SK-N-SH (cell line): ENCODE data around the gene BARHL2. TPM values are rescaled to one million over a fixed set of nuclear protein-coding genes. Genes with fewer than 3 reads are reported as not detected.

Experiments used
- CTCF ChIA-PET: fragments of 300-600, 350-600 bp; formaldehyde crosslinking; extraction: SDS; loops from one replicate; lab custom pipeline; 2021; lab: Yijun Ruan, JAX
- POLR2A ChIA-PET: fragments of 350-600 bp; sonication (Branson Sonifier 250); formaldehyde crosslinking; extraction: SDS; loops from one replicate; lab custom pipeline; 2020; ENCODE audit warnings: antibody characterized with exemption, inconsistent platforms; lab: Yijun Ruan, JAX
- DNase-seq: peaks from one replicate; pipeline ENCODE4 v3.0.0; 2012
- H2AFZ ChIP-seq: fragments of 200-600 bp; sonication (generic); 2 replicates; pipeline ENCODE4 v1.8.1; 2016; ENCODE audit warnings: antibody characterized with exemption, mild to moderate bottlenecking, low read depth
- H3F3A ChIP-seq: fragments of 200-600 bp; sonication (generic); replicated peaks from 2 replicates; pipeline ENCODE3; 2016; ENCODE audit warnings: antibody characterized with exemption, mild to moderate bottlenecking; ENCODE audit not compliant: insufficient read depth
- H3K27ac ChIP-seq, 2 experiments: fragments of 200-500 bp in 1 of 2; fragments of 200-600 bp in 1 of 2; sonication (Bioruptor generic) in 1 of 2; sonication (generic), shearing (Covaris generic) in 1 of 2; 2 replicates each; pipeline versions ENCODE4 v1.5.1 to v1.6.1; 2014 to 2016; ENCODE audit warnings: low read depth in 2 of 2, inconsistent platforms in 1 of 2, low read length in 1 of 2, mild to moderate bottlenecking in 1 of 2, mixed read lengths in 1 of 2
- H3K27me3 ChIP-seq: fragments of 200-600 bp; sonication (generic), shearing (Covaris generic); 2 replicates; pipeline ENCODE4 v1.6.1; 2016; ENCODE audit warnings: mixed run types; ENCODE audit not compliant: insufficient read depth
- H3K36me3 ChIP-seq, 2 experiments: fragments of 200-500 bp in 1 of 2; fragments of 200-600 bp in 1 of 2; sonication (Bioruptor generic) in 1 of 2; sonication (generic) in 1 of 2; replicated peaks in 1 of 2; 2 replicates each; pipeline versions ENCODE3 to v1.5.1; 2014 to 2016; ENCODE audit warnings: low read length in 1 of 2, mild to moderate bottlenecking in 1 of 2; ENCODE audit not compliant: insufficient read depth in 2 of 2, control insufficient read depth in 1 of 2
- H3K4me1 ChIP-seq, 2 experiments: fragments of 200-500 bp in 1 of 2; fragments of 200-600 bp in 1 of 2; sonication (Bioruptor generic) in 1 of 2; sonication (generic), shearing (Covaris generic) in 1 of 2; 2 replicates each; pipeline versions ENCODE4 v1.5.1 to v1.6.1; 2014 to 2016; ENCODE audit warnings: low read depth in 1 of 2, low read length in 1 of 2, mixed run types in 1 of 2; ENCODE audit not compliant: insufficient read depth in 2 of 2, control insufficient read depth in 1 of 2
- H3K4me2 ChIP-seq: fragments of 200-600 bp; sonication (generic), shearing (Covaris generic); 2 replicates; pipeline ENCODE4 v1.6.1; 2017; ENCODE audit warnings: mixed run types
- H3K4me3 ChIP-seq, 2 experiments: fragments of 200-500 bp in 1 of 2; fragments of 200-600 bp in 1 of 2; sonication (Bioruptor generic) in 1 of 2; sonication (generic), shearing (Covaris generic) in 1 of 2; 2 replicates each; pipeline versions ENCODE4 v1.5.1 to v1.8.1; 2014 to 2016; ENCODE audit warnings: low read depth in 2 of 2, inconsistent platforms in 1 of 2, low read length in 1 of 2, mild to moderate bottlenecking in 1 of 2, mixed read lengths in 1 of 2, moderate library complexity in 1 of 2
- H3K79me2 ChIP-seq: fragments of 200-600 bp; sonication (generic); 2 replicates; pipeline ENCODE4 v1.8.1; 2017; ENCODE audit warnings: mild to moderate bottlenecking; ENCODE audit not compliant: insufficient read depth
- H3K9ac ChIP-seq: fragments of 200-600 bp; sonication (generic); 2 replicates; pipeline ENCODE4 v1.6.1; 2017; ENCODE audit warnings: mixed run types
- H3K9me2 ChIP-seq: fragments of 200-600 bp; sonication (generic); 2 replicates; pipeline ENCODE4 v1.6.1; 2017; ENCODE audit warnings: mixed run types
- H3K9me3 ChIP-seq: fragments of 200-600 bp; sonication (generic); 2 replicates; pipeline ENCODE4 v1.6.1; 2017; ENCODE audit warnings: mixed run types, mild to moderate bottlenecking, moderate library complexity
- H4K20me1 ChIP-seq: fragments of 200-600 bp; sonication (generic); 2 replicates; pipeline ENCODE4 v1.6.1; 2017; ENCODE audit warnings: mild to moderate bottlenecking, mixed run types; ENCODE audit not compliant: insufficient read depth
- CTCF ChIP-seq: fragments of 200-600 bp; sonication (generic); IDR thresholded peaks from 2 replicates; pipeline ENCODE4 v1.6.1; 2017; ENCODE audit warnings: antibody characterized with exemption, mild to moderate bottlenecking, moderate library complexity
- ELF1 ChIP-seq: IDR thresholded peaks from 2 replicates; pipeline ENCODE4 v1.4.0; 2012
- EP300 ChIP-seq, 2 experiments: IDR thresholded peaks; 2 replicates each; pipeline versions ENCODE4 v1.4.0 to v1.6.1; 2012; ENCODE audit warnings: borderline replicate concordance in 1 of 2, low read depth in 1 of 2, low read length in 1 of 2
- FOSL2 ChIP-seq: IDR thresholded peaks from 2 replicates; pipeline ENCODE4 v1.4.0; 2012; ENCODE audit warnings: low read depth, mild to moderate bottlenecking, moderate library complexity, borderline replicate concordance
- FOXJ3 ChIP-seq: sonication (generic); formaldehyde crosslinking; IDR thresholded peaks from 2 replicates; pipeline ENCODE4 v1.5.1; 2020; ENCODE audit warnings: mild to moderate bottlenecking, missing genetic modification reagents
- FOXM1 ChIP-seq: IDR thresholded peaks from 2 replicates; pipeline ENCODE4 v1.4.0; 2012; ENCODE audit warnings: low read depth, mild to moderate bottlenecking
- MAX ChIP-seq: IDR thresholded peaks from 2 replicates; pipeline ENCODE4 v1.4.0; 2012; ENCODE audit warnings: low read depth
- MEF2A ChIP-seq: IDR thresholded peaks from 2 replicates; pipeline ENCODE4 v1.4.0; 2012; ENCODE audit warnings: low read depth, borderline replicate concordance
- MXI1 ChIP-seq: IDR thresholded peaks from 2 replicates; pipeline ENCODE4 v1.6.1; 2012; ENCODE audit warnings: mild to moderate bottlenecking, low read depth, low read length, improper control_type of control experiment
- POLR2AphosphoS5 ChIP-seq: IDR thresholded peaks from 2 replicates; pipeline ENCODE4 v1.6.1; 2012; ENCODE audit warnings: low read depth, low read length
- RAD21 ChIP-seq: IDR thresholded peaks from 2 replicates; pipeline ENCODE4 v1.6.1; 2012; ENCODE audit warnings: mild to moderate bottlenecking, low read length
- REST ChIP-seq: IDR thresholded peaks from 2 replicates; pipeline ENCODE4 v1.6.1; 2012; ENCODE audit warnings: mild to moderate bottlenecking, low read depth, low read length, moderate library complexity
- SIN3A ChIP-seq: IDR thresholded peaks from 2 replicates; pipeline ENCODE4 v1.6.1; 2012; ENCODE audit warnings: low read depth, mild to moderate bottlenecking, low read length, moderate library complexity, borderline replicate concordance
- SMC3 ChIP-seq: IDR thresholded peaks from 2 replicates; pipeline ENCODE4 v1.6.1; 2012; ENCODE audit warnings: low read depth, low read length, improper control_type of control experiment
- TAF1 ChIP-seq: IDR thresholded peaks from 2 replicates; pipeline ENCODE4 v1.6.1; 2012; ENCODE audit warnings: low read depth, mild to moderate bottlenecking, low read length, moderate library complexity, borderline replicate concordance
- TCF12 ChIP-seq: IDR thresholded peaks from 2 replicates; pipeline ENCODE4 v1.4.0; 2012
- USF1 ChIP-seq: IDR thresholded peaks from 2 replicates; pipeline ENCODE4 v1.4.0; 2012; ENCODE audit warnings: low read depth, borderline replicate concordance
- USF2 ChIP-seq: fragments of 150-350 bp; IDR thresholded peaks from 2 replicates; pipeline ENCODE4 v1.6.1; 2017; ENCODE audit warnings: antibody characterized with exemption, low read length, low read depth, borderline replicate concordance
- YY1 ChIP-seq: IDR thresholded peaks from 2 replicates; pipeline ENCODE4 v1.4.0; 2012; ENCODE audit warnings: low read depth, mild to moderate bottlenecking
- ZBTB33 ChIP-seq: IDR thresholded peaks from 2 replicates; pipeline ENCODE4 v1.4.0; 2012; ENCODE audit warnings: low read depth, borderline replicate concordance
- WGBS: methylation state at CpG from one replicate; pipeline ENCODE4 v1.1.6; 2017; ENCODE audit warnings: low lambda C conversion rate; 5-methylcytosine and 5-hydroxymethylcytosine counted together
- polyA plus RNA-seq, 3 experiments: library from polyadenylated mRNA; depleted of rRNA; stranded (reverse); fragments of >200 nt; gene quantifications; 2 replicates each; pipeline ENCODE4 v1.2.3, GENCODE V29; 2012

Gene BARHL2
- polyA plus RNA-seq, 1 of the 3 experiments (the other 2 are of a cell fraction): not detected

GRCh38 chr1:90761781-90762589 lies 44.9 kb upstream of the BARHL2 start:
- Histone ChIP-seq H3K9me2 (no peaks in the 10 kb centered on the region), H3K4me2 (no peak overlapping the region), H3K4me1 (no peaks in the 10 kb centered on the region), H3K79me2 (no peaks in the 10 kb centered on the region), H3K9me3 (no peaks in the 10 kb centered on the region), H3K27ac (no peak overlapping the region), H3K9ac (no peak overlapping the region), H3K4me3 (no peak overlapping the region), H3K27me3 (no peaks in the 10 kb centered on the region; the same call in 1 of the 2 replicates), H3F3A (no peaks in the 10 kb centered on the region), H2AFZ (no peak overlapping the region), H3K36me3 (no peaks in the 10 kb centered on the region), H4K20me1 (no peaks in the 10 kb centered on the region)
- TF ChIP-seq MAX (no peak), USF2 (no peak), TCF12 (no peak), SIN3A (no peak), MEF2A (no peak), FOXJ3 (CRISPR knock-in tag) (no peak), EP300 (IDR thresholded peaks at IDR 0.05; ENCODE audit: borderline replicate concordance in 1 of 2, low read depth in 1 of 2, low read length in 1 of 2) (no peak), CTCF (no peak), USF1 (no peak), SMC3 (no peak), YY1 (no peak), TAF1 (no peak), MXI1 (no peak), FOSL2 (no peak), FOXM1 (no peak), ELF1 (no peak), RAD21 (no peak), REST (no peak), POLR2AphosphoS5 (no peak), ZBTB33 (no peak)
- WGBS: 7% methylated on average over 10 of the region's 12 CpGs
- ChIA-PET CTCF (no interaction called here), POLR2A (no interaction called here)
- no peak for DNase-seq
